Neural crest cell (in vitro differentiated cells): ENCODE results near the gene NEDD1. TPM values are rescaled to one million over a fixed set of nuclear protein-coding genes. Genes with fewer than 3 reads are reported as not detected.

Experiments used
- DNase-seq: peaks from one replicate; pipeline ENCODE4 v3.0.0; 2021; ENCODE audit warnings: low read depth, mixed read lengths, low spot score
- H3K27ac Mint-ChIP-seq: one replicate; pipeline ENCODE4 v1.8.0; 2021; ENCODE audit warnings: mild to moderate bottlenecking, mixed read lengths; ENCODE audit not compliant: unreplicated experiment
- H3K27me3 Mint-ChIP-seq: 2 replicates; pipeline ENCODE4 v1.8.0; 2021; ENCODE audit warnings: low read depth, mild to moderate bottlenecking, mixed read lengths
- H3K36me3 Mint-ChIP-seq: 2 replicates; pipeline ENCODE4 v1.8.0; 2021; ENCODE audit warnings: low read depth, mild to moderate bottlenecking, mixed read lengths
- H3K4me1 Mint-ChIP-seq: 2 replicates; pipeline ENCODE4 v1.8.0; 2021; ENCODE audit warnings: mixed read lengths
- H3K4me3 Mint-ChIP-seq: one replicate; pipeline ENCODE4 v1.8.0; 2021; ENCODE audit warnings: mild to moderate bottlenecking, mixed read lengths
- H3K9me3 Mint-ChIP-seq: 2 replicates; pipeline ENCODE4 v1.8.0; 2021; ENCODE audit warnings: mixed read lengths
- CTCF ChIP-seq: fragments of 200-600 bp; sonication (generic); conservative IDR thresholded peaks from 2 replicates; pipeline ENCODE4 v1.5.0; 2021; ENCODE audit warnings: antibody characterized with exemption, mild to moderate bottlenecking
- total RNA-seq: library from RNA; stranded (reverse); gene quantifications from 2 replicates; pipeline ENCODE4 v1.2.1, GENCODE V29; 2021

Gene NEDD1
- total RNA-seq, 1 donor from 2014 or later = 37.3 TPM

- Mint-ChIP-seq H3K4me1 (no peaks in the 10 kb centered on the region), H3K27me3 (no peaks in the 10 kb centered on the region), H3K36me3 (peaks cover 2% of the 10 kb centered on the region), H3K9me3 (peaks cover 5% of the 10 kb centered on the region), H3K4me3 (no peak overlapping the region), H3K27ac (no peak overlapping the region)
- TF ChIP-seq CTCF = no peak
- no peak for DNase-seq
Measured at GRCh38 chr12:96878704-96879103, 28.4 kb upstream of the NEDD1 start.

DNA sequence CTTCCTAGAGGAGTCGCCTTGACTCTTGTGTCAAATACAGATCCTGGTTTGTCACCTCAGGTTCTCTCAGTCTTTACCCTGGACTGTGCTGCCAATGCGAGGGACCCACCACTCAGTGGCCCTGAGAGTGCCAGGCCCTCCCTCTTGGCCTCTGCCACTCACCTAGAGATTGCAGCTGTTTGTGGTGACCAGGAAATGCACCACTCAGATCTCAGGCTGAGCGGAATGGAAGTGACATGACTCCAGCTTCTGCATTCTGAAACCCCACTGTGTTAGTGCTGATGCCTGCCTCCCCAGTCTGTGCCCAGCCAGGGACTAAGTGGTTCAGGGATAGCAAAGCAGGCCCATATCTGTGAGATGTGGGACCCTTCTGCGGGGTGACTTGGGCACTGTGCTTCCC, 27.8 kb upstream of the NEDD1 start:
- no peaks in the 10 kb centered on the region for H3K27me3 Mint-ChIP-seq
- no peak overlapping the region for H3K27ac Mint-ChIP-seq
- H3K4me1 Mint-ChIP-seq = no peaks in the 10 kb centered on the region
- no peak overlapping the region for H3K4me3 Mint-ChIP-seq
- no peak for TF ChIP-seq CTCF
- DNase-seq = no peak
- peaks cover 2% of the 10 kb centered on the region for H3K36me3 Mint-ChIP-seq
- H3K9me3 Mint-ChIP-seq = peaks cover 2% of the 10 kb centered on the region

GRCh38 chr12:96880220-96880619, 26.8 kb upstream of the NEDD1 start:
- no peak for TF ChIP-seq CTCF
- Mint-ChIP-seq H3K4me3 (no peak overlapping the region), H3K27me3 (no peaks in the 10 kb centered on the region), H3K9me3 (peaks cover 2% of the 10 kb centered on the region), H3K27ac (no peak overlapping the region), H3K4me1 (no peaks in the 10 kb centered on the region), H3K36me3 (no peaks in the 10 kb centered on the region)
- DNase-seq = no peak

DNA sequence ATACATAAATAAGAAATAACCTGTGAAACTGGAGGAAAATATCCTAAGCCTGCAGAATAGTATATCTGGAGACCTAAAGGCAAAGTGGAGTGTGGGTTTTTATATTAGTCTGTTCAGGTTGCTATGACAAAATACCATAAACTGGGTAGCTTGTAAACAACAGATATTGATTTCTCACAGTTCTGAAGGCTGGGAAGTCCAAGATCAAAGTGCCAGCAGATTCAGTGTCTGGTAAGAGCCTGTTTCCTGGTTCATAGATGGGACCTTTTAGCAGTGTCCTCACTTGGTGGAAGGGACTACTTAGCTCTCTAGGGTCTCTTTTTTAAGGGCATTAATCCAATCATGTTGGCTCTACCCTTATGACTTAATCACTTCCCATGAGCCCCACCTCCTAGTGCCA, 25.4 kb upstream of the NEDD1 start:
- no peak for TF ChIP-seq CTCF
- H3K4me3 Mint-ChIP-seq = no peak overlapping the region
- H3K27me3 Mint-ChIP-seq = no peaks in the 10 kb centered on the region
- no peaks in the 10 kb centered on the region for H3K36me3 Mint-ChIP-seq
- H3K4me1 Mint-ChIP-seq = no peaks in the 10 kb centered on the region
- no peak for DNase-seq
- no peak overlapping the region for H3K27ac Mint-ChIP-seq
- peaks cover 2% of the 10 kb centered on the region for H3K9me3 Mint-ChIP-seq

DNA sequence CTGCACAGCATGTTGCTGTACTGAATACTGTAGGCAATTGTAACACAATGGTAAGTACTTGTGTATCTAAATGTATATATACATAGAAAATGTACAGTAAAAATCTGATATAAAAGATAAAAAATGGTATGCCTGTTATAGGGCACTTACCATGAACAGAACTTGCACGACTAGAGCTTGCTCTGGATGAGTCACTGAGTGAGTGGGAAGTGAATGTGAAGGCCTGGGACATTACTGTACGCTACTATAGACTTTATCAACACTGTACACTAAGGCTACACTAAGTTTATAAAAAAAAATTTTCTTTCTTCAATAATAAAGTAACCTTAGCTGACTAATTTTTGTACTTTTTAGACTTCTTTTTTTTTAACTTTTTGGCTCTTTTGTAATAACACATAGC, 24.2 kb upstream of the NEDD1 start:
- Mint-ChIP-seq H3K9me3 (peaks cover 2% of the 10 kb centered on the region), H3K27ac (no peak overlapping the region), H3K36me3 (no peaks in the 10 kb centered on the region), H3K4me1 (no peaks in the 10 kb centered on the region), H3K4me3 (no peak overlapping the region), H3K27me3 (no peaks in the 10 kb centered on the region)
- TF ChIP-seq CTCF = no peak
- no peak for DNase-seq

DNA sequence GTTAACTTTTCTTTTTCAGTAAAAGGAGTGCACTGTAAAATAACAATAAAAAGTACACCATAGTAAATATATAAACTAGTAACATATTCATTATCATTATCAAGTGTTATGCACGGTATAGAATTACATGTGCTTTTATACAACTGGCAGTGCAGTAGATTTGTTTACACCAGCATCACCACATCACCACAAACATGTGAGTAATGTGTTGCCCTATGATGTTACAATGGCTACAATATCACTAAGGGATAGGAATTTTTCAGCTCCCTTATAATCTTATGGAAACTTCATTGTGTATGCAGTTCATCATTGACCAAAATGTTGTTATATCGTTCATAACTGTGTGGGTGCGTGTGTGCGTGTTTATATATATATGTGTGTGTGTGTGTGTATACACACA, 23.5 kb upstream of the NEDD1 start:
- no peaks in the 10 kb centered on the region for H3K4me1 Mint-ChIP-seq
- no peak for DNase-seq
- no peaks in the 10 kb centered on the region for H3K36me3 Mint-ChIP-seq
- H3K27me3 Mint-ChIP-seq = no peaks in the 10 kb centered on the region
- no peak overlapping the region for H3K4me3 Mint-ChIP-seq
- peaks cover 2% of the 10 kb centered on the region for H3K9me3 Mint-ChIP-seq
- TF ChIP-seq CTCF = no peak
- no peak overlapping the region for H3K27ac Mint-ChIP-seq
